H9 (cell line): ENCODE measurements around the gene BBS10. TPM values are rescaled to one million over a fixed set of nuclear protein-coding genes. Genes with fewer than 3 reads are reported as not detected.

Experiments used
- DNase-seq: peaks from one replicate; pipeline ENCODE4 v3.0.0-alpha.2; 2017
- H2AFZ ChIP-seq: one replicate; pipeline ENCODE4 v1.6.1; 2013; ENCODE audit warnings: mild to moderate bottlenecking, low read length, control low read depth, moderate library complexity
- H2AK5ac ChIP-seq: 2 replicates; pipeline ENCODE4 v1.6.1; 2013; ENCODE audit warnings: low read length, control low read depth, mixed read lengths; ENCODE audit not compliant: insufficient read length
- H2BK120ac ChIP-seq: one replicate; pipeline ENCODE4 v1.6.1; 2013; ENCODE audit warnings: low read depth, mild to moderate bottlenecking, low read length, control low read depth, inconsistent platforms; ENCODE audit not compliant: poor library complexity, severe bottlenecking
- H2BK12ac ChIP-seq: 2 replicates; pipeline ENCODE4 v1.6.1; 2013; ENCODE audit warnings: low read length, control low read depth, mixed read lengths, low read depth; ENCODE audit not compliant: insufficient read length
- H2BK15ac ChIP-seq: 2 replicates; pipeline ENCODE4 v1.6.1; 2013; ENCODE audit warnings: low read depth, low read length, control low read depth
- H2BK20ac ChIP-seq: one replicate; pipeline ENCODE4 v1.6.1; 2013; ENCODE audit warnings: low read depth, mild to moderate bottlenecking, low read length, control low read depth, inconsistent platforms; ENCODE audit not compliant: poor library complexity, severe bottlenecking
- H2BK5ac ChIP-seq: 2 replicates; pipeline ENCODE4 v1.6.1; 2013; ENCODE audit warnings: low read length, control low read depth, mixed read lengths; ENCODE audit not compliant: insufficient read length
- H3K14ac ChIP-seq: 2 replicates; pipeline ENCODE4 v1.6.1; 2013; ENCODE audit warnings: low read length, control low read depth; ENCODE audit not compliant: insufficient read depth
- H3K18ac ChIP-seq: 2 replicates; pipeline ENCODE4 v1.6.1; 2013; ENCODE audit warnings: low read depth, mild to moderate bottlenecking, mixed read lengths, low read length, control low read depth; ENCODE audit not compliant: insufficient read length
- H3K23ac ChIP-seq: 2 replicates; pipeline ENCODE4 v1.6.1; 2013; ENCODE audit warnings: low read length, control low read depth, mixed read lengths, low read depth; ENCODE audit not compliant: insufficient read length
- H3K23me2 ChIP-seq: 2 replicates; pipeline ENCODE4 v1.6.1; 2013; ENCODE audit warnings: low read depth, mild to moderate bottlenecking, mixed read lengths, low read length, control low read depth; ENCODE audit not compliant: insufficient read length, poor library complexity, severe bottlenecking
- H3K27ac ChIP-seq: 2 replicates; pipeline ENCODE4 v1.5.1; 2013; ENCODE audit warnings: low read length, control low read depth, mixed read lengths, low read depth; ENCODE audit not compliant: insufficient read length
- H3K27me3 ChIP-seq: 2 replicates; pipeline ENCODE4 v1.6.1; 2013; ENCODE audit warnings: low read length, control low read depth, inconsistent platforms; ENCODE audit not compliant: insufficient read depth
- H3K4ac ChIP-seq: 2 replicates; pipeline ENCODE4 v1.6.1; 2013; ENCODE audit warnings: low read depth, mild to moderate bottlenecking, control low read depth, inconsistent platforms, low read length, moderate library complexity
- H3K4me1 ChIP-seq: 2 replicates; pipeline ENCODE4 v1.6.1; 2013; ENCODE audit warnings: low read length, control low read depth, inconsistent platforms; ENCODE audit not compliant: insufficient read depth
- H3K4me2 ChIP-seq: 2 replicates; pipeline ENCODE4 v1.6.1; 2013; ENCODE audit warnings: low read length, control low read depth, mixed read lengths; ENCODE audit not compliant: insufficient read length, insufficient read depth
- H3K56ac ChIP-seq: 2 replicates; pipeline ENCODE4 v1.6.1; 2013; ENCODE audit warnings: low read depth, mild to moderate bottlenecking, mixed read lengths, low read length, control low read depth; ENCODE audit not compliant: insufficient read length
- H3K79me1 ChIP-seq: 2 replicates; pipeline ENCODE4 v1.6.1; 2013; ENCODE audit warnings: low read depth, mild to moderate bottlenecking, moderate library complexity, low read length, control low read depth, inconsistent platforms; ENCODE audit not compliant: insufficient read depth, poor library complexity, severe bottlenecking
- H3K79me2 ChIP-seq: 2 replicates; pipeline ENCODE4 v1.6.1; 2013; ENCODE audit warnings: low read length, control low read depth, inconsistent platforms; ENCODE audit not compliant: insufficient read depth
- H3K9ac ChIP-seq: 2 replicates; pipeline ENCODE4 v1.6.1; 2013; ENCODE audit warnings: low read length, control low read depth, mixed read lengths; ENCODE audit not compliant: insufficient read length; ENCODE audit errors: extremely low read depth
- H3K9me3 ChIP-seq: one replicate; pipeline ENCODE4 v1.6.1; 2013; ENCODE audit warnings: low read depth, low read length, inconsistent platforms; ENCODE audit not compliant: control insufficient read depth
- H3T11ph ChIP-seq: one replicate; pipeline ENCODE4 v1.6.1; 2013; ENCODE audit warnings: mild to moderate bottlenecking, low read length, control low read depth, inconsistent platforms
- H4K20me1 ChIP-seq: one replicate; pipeline ENCODE4 v1.6.1; 2013; ENCODE audit not compliant: control insufficient read depth, insufficient read length, insufficient read depth
- H4K5ac ChIP-seq: 2 replicates; pipeline ENCODE4 v1.6.1; 2013; ENCODE audit warnings: low read depth, mild to moderate bottlenecking, mixed read lengths, low read length, control low read depth; ENCODE audit not compliant: insufficient read length
- H4K8ac ChIP-seq: replicated peaks from 2 replicates; pipeline ENCODE4 v1.6.1; 2013; ENCODE audit warnings: low read length, control low read depth, mixed read lengths, low read depth; ENCODE audit not compliant: insufficient read length
- H4K91ac ChIP-seq: 2 replicates; pipeline ENCODE4 v1.6.1; 2013; ENCODE audit warnings: low read depth, mild to moderate bottlenecking, moderate library complexity, mixed read lengths, low read length, control low read depth; ENCODE audit not compliant: insufficient read length
- H3K27ac Mint-ChIP-seq, 3 experiments: 2 replicates in 2 of 3; 3 replicates in 1 of 3; pipeline ENCODE4 v1.8.0; 2020 to 2021; ENCODE audit warnings: mixed read lengths in 3 of 3, mild to moderate bottlenecking in 1 of 3, moderate library complexity in 1 of 3
- H3K27me3 Mint-ChIP-seq: 2 replicates; pipeline ENCODE4 v1.8.0; 2021; ENCODE audit warnings: low read depth, mild to moderate bottlenecking, moderate library complexity, mixed read lengths
- H3K36me3 Mint-ChIP-seq, 3 experiments: 2 replicates in 2 of 3; 3 replicates in 1 of 3; pipeline ENCODE4 v1.8.0; 2020 to 2021; ENCODE audit warnings: low read depth in 3 of 3, mixed read lengths in 3 of 3; ENCODE audit not compliant: insufficient read depth in 1 of 3
- H3K4me1 Mint-ChIP-seq, 2 experiments: 2 replicates each; pipeline ENCODE4 v1.8.0; 2020; ENCODE audit warnings: mixed read lengths in 2 of 2
- H3K4me3 Mint-ChIP-seq, 2 experiments: 2 replicates in 1 of 2; 3 replicates in 1 of 2; pipeline ENCODE4 v1.8.0; 2020 to 2021; ENCODE audit warnings: mild to moderate bottlenecking in 2 of 2, mixed read lengths in 2 of 2, moderate library complexity in 1 of 2
- H3K9me3 Mint-ChIP-seq, 2 experiments: 2 replicates in 1 of 2; 3 replicates in 1 of 2; pipeline ENCODE4 v1.8.0; 2020; ENCODE audit warnings: mild to moderate bottlenecking in 2 of 2, mixed read lengths in 2 of 2, moderate library complexity in 1 of 2
- WGBS: extraction: QIAGEN DNeasy Blood & Tissue Kit; methylation state at CpG from one replicate; pipeline ENCODE4 v1.1.7; 2013; ENCODE audit warnings: missing lambda C conversion rate, low lambda C conversion rate, mixed read lengths; ENCODE audit not compliant: insufficient read length; ENCODE audit errors: extremely low coverage; 5-methylcytosine and 5-hydroxymethylcytosine counted together
- total RNA-seq: library from RNA; stranded (reverse); gene quantifications from 2 replicates; pipeline ENCODE4 v1.2.1, GENCODE V29; 2021
- TF ChIP-seq, protein P1 (sequence below): fragments of 200-600 bp; sonication (generic); conservative IDR thresholded peaks from 3 replicates; pipeline ENCODE4 v1.8.0; 2021; ENCODE audit warnings: antibody characterized with exemption, mild to moderate bottlenecking

Gene BBS10
- total RNA-seq, 1 experiment from 2014 or later: 6.6 TPM

DNA sequence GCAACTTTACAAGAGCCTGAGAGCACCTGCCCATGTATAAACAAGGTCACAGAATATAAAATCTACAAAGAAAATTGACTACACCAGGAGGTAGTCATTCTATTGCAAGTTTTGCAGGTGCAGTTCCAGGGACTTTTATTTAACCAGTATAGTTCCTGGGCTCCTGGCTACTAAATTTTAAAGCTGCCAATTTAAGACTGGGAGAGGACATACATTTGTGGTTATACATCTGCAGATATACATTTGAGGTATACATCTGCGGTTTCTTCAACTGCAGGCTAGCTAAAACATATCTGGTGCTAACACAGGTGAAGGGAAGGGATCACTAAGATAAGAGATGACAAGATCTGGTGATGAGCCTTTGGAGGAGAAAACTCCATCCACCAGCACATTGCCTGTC, 30.2 kb downstream of the BBS10 start:
- Mint-ChIP-seq H3K36me3 (peaks cover 4 to 24% (median 10%) of the 10 kb centered on the region in 3 experiments; a peak in 5 of 7 replicates), H3K27ac (no peak overlapping the region), H3K9me3 (peaks cover 10 to 20% of the 10 kb centered on the region in 2 experiments), H3K4me3 (no peak overlapping the region), H3K27me3 (peaks cover 3% of the 10 kb centered on the region; the same call in 1 of the 2 replicates), H3K4me1 (peaks cover 11 to 18% of the 10 kb centered on the region in 2 experiments)
- no peak overlapping the region for H3K4me2 ChIP-seq
- H3K23ac ChIP-seq: no peak overlapping the region
- WGBS: no CpG with 5 or more reads among the region's 1 CpG
- H3T11ph ChIP-seq: no peak overlapping the region
- H3K4me1 ChIP-seq: no peaks in the 10 kb centered on the region
- DNase-seq: no peak
- no peaks in the 10 kb centered on the region for H3K9me3 ChIP-seq
- no peak overlapping the region for H2AK5ac ChIP-seq
- TF ChIP-seq, protein P1, sequence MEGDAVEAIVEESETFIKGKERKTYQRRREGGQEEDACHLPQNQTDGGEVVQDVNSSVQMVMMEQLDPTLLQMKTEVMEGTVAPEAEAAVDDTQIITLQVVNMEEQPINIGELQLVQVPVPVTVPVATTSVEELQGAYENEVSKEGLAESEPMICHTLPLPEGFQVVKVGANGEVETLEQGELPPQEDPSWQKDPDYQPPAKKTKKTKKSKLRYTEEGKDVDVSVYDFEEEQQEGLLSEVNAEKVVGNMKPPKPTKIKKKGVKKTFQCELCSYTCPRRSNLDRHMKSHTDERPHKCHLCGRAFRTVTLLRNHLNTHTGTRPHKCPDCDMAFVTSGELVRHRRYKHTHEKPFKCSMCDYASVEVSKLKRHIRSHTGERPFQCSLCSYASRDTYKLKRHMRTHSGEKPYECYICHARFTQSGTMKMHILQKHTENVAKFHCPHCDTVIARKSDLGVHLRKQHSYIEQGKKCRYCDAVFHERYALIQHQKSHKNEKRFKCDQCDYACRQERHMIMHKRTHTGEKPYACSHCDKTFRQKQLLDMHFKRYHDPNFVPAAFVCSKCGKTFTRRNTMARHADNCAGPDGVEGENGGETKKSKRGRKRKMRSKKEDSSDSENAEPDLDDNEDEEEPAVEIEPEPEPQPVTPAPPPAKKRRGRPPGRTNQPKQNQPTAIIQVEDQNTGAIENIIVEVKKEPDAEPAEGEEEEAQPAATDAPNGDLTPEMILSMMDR: no peak
- no peak overlapping the region for H2BK20ac ChIP-seq
- no peak overlapping the region for H3K9ac ChIP-seq
- H3K18ac ChIP-seq: no peak overlapping the region
- no peak overlapping the region for H3K27ac ChIP-seq
- H2BK12ac ChIP-seq: no peak overlapping the region
- no peak overlapping the region for H4K8ac ChIP-seq
- no peak overlapping the region for H2BK15ac ChIP-seq
- H4K20me1 ChIP-seq: no peaks in the 10 kb centered on the region
- H3K79me2 ChIP-seq: no peaks in the 10 kb centered on the region
- no peak overlapping the region for H4K91ac ChIP-seq
- no peaks in the 10 kb centered on the region for H3K23me2 ChIP-seq
- H3K56ac ChIP-seq: no peak overlapping the region
- no peak overlapping the region for H4K5ac ChIP-seq
- no peak overlapping the region for H3K14ac ChIP-seq
- H2BK5ac ChIP-seq: no peak overlapping the region
- H2AFZ ChIP-seq: no peak overlapping the region
- no peaks in the 10 kb centered on the region for H3K79me1 ChIP-seq
- H3K27me3 ChIP-seq: no peaks in the 10 kb centered on the region
- H2BK120ac ChIP-seq: no peak overlapping the region
- H3K4ac ChIP-seq: no peak overlapping the region
